Fibroblast of skin of right biceps (primary cell): ENCODE results near the gene PIEZO1.

Source experiments
- DNase-seq: peaks from one replicate; pipeline ENCODE4 v3.0.0-alpha.2; 2013

The PIEZO1 gene

GRCh38 chr16:88699180-88699579 lies 85.8 kb downstream of the PIEZO1 start:
- DNase-seq, result no peak

GRCh38 chr16:88698646-88699045 lies 86.4 kb downstream of the PIEZO1 start:
- DNase-seq, result no peak

GRCh38 chr16:88697831-88698615 lies 87.0 kb downstream of the PIEZO1 start:
- DNase-seq, result no peak

GRCh38 chr16:88697116-88697830 lies 87.7 kb downstream of the PIEZO1 start:
- no peak for DNase-seq

- DNase-seq, result no peak
Observed at GRCh38 chr16:88696441-88696840, 88.6 kb downstream of the PIEZO1 start.

- DNase-seq, result no peak
Observed at GRCh38 chr16:88695753-88696152, 89.3 kb downstream of the PIEZO1 start.

- DNase-seq, result no peak
Observed at GRCh38 chr16:88695218-88695617, 89.8 kb downstream of the PIEZO1 start.

GRCh38 chr16:88694221-88695087 lies 90.6 kb downstream of the PIEZO1 start:
- DNase-seq, result no peak

- DNase-seq, result no peak
Observed at GRCh38 chr16:88693420-88694177, 91.4 kb downstream of the PIEZO1 start.

GRCh38 chr16:88692861-88693260 lies 92.2 kb downstream of the PIEZO1 start:
- DNase-seq, result no peak

GRCh38 chr16:88691924-88692560 lies 93.0 kb downstream of the PIEZO1 start:
- DNase-seq, result no peak

- no peak for DNase-seq
Observed at GRCh38 chr16:88691129-88691813, 93.7 kb downstream of the PIEZO1 start.

- no peak for DNase-seq
Observed at GRCh38 chr16:88690341-88691128, 94.5 kb downstream of the PIEZO1 start.

- DNase-seq, result no peak
Observed at GRCh38 chr16:88688013-88688778, 96.8 kb downstream of the PIEZO1 start.

- DNase-seq, result no peak
Observed at GRCh38 chr16:88687676-88688012, 97.4 kb downstream of the PIEZO1 start.

GRCh38 chr16:88687254-88687576 lies 97.8 kb downstream of the PIEZO1 start:
- no peak for DNase-seq

GRCh38 chr16:88686439-88687253 lies 98.4 kb downstream of the PIEZO1 start, which contains the start of gene SNAI3:
Gene SNAI3 (minus strand): TSS chr16:88686507. CDS start chr16:88686406, 101 bp downstream.
- peak; percentile 29 for DNase-seq

GRCh38 chr16:88686062-88686438 lies 99.0 kb downstream of the PIEZO1 start:
- DNase-seq, result no peak
